ENCODE data around the gene ARNT2.

The ARNT2 gene

DNA sequence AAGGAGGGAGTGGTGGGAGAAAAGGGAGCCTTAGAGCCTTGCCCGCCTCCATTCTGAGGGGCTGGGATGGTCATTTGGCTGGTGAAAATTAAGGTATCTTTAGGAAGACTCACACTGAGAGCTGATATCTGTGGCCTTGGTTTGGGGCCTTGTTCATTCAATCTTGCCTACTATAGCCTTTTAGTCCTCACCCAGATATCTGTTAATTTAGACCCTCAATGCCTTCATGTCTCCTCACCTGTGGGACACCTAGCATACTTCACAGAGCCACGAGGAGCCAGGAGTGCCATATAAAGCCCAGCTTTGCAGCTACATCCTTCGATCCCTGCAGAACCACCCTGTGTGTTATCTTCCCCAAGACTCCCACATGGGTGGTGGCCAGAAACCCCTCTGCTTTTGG, 4.7 kb upstream of the ARNT2 start:
- H3K4me3 ChIP-seq (ENCODE audit: low read depth, low read length): no peak overlapping the region
- H3K27ac ChIP-seq: no peak overlapping the region
- no peak for DNase-seq
- H3K27me3 ChIP-seq (replicated peaks): peaks cover 8% of the 10 kb centered on the region
- in situ Hi-C loops (cut with HindIII; ENCODE audit: low pct_ligation_motif_present, low sequenced_read_pairs): no loop called here
- H3K36me3 ChIP-seq (replicated peaks): no peaks in the 10 kb centered on the region
- TF ChIP-seq, protein P1, sequence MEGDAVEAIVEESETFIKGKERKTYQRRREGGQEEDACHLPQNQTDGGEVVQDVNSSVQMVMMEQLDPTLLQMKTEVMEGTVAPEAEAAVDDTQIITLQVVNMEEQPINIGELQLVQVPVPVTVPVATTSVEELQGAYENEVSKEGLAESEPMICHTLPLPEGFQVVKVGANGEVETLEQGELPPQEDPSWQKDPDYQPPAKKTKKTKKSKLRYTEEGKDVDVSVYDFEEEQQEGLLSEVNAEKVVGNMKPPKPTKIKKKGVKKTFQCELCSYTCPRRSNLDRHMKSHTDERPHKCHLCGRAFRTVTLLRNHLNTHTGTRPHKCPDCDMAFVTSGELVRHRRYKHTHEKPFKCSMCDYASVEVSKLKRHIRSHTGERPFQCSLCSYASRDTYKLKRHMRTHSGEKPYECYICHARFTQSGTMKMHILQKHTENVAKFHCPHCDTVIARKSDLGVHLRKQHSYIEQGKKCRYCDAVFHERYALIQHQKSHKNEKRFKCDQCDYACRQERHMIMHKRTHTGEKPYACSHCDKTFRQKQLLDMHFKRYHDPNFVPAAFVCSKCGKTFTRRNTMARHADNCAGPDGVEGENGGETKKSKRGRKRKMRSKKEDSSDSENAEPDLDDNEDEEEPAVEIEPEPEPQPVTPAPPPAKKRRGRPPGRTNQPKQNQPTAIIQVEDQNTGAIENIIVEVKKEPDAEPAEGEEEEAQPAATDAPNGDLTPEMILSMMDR (IDR thresholded peaks at IDR 0.05; ENCODE audit: low read depth, low read length, missing control alignments): no peak

DNA sequence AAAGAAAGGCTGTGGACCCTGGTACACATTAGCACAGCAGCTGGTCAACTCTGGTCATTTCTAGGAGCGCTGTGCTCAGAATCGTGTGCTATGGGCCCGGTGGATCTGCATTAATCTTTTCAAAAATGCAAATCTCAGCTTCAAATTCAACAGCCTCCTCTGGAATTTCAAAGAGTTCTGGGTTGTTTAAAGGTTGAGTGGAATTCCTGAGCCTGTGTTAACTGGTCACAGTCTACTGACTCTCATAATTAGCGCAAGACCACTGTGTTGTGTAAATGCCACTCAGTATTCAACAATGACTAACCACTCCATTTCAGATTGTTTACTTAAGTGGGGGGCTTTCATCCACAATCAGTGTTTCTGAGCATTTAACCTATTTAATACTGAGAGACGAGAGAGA, 2.7 kb upstream of the ARNT2 start:
- Histone ChIP-seq H3K36me3 (replicated peaks) (no peaks in the 10 kb centered on the region), H3K4me3 (ENCODE audit: low read depth, low read length) (no peak overlapping the region), H3K27ac (no peak overlapping the region), H3K27me3 (replicated peaks) (peaks cover 20% of the 10 kb centered on the region)
- TF ChIP-seq, protein P1 (IDR thresholded peaks at IDR 0.05; ENCODE audit: low read depth, low read length, missing control alignments): no peak
- in situ Hi-C loops (cut with HindIII; ENCODE audit: low pct_ligation_motif_present, low sequenced_read_pairs): no loop called here
- DNase-seq: no peak

DNA sequence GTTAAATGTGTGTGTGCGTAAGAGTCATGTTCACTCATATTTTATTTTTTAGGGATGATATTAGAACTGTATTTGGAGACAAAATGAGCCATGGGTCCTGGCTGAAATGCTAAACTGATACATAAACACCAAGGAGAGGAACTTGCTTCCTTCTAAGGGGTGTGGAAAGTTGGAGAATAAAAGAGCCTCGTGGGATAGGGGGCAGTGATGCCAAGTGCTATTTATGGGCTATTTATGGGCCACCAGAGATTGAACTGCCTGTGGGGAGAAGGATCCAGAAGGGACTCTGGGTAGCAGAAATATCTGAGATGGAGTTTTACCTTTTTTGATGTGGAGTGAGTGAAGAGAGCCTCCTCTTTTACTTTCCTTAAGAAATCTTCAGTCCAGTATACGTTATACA, 1.8 kb upstream of the ARNT2 start:
- Histone ChIP-seq H3K27ac (no peak overlapping the region), H3K36me3 (replicated peaks) (no peaks in the 10 kb centered on the region), H3K4me3 (ENCODE audit: low read depth, low read length) (no peak overlapping the region), H3K27me3 (replicated peaks) (peaks cover 18% of the 10 kb centered on the region)
- TF ChIP-seq, protein P1 (IDR thresholded peaks at IDR 0.05; ENCODE audit: low read depth, low read length, missing control alignments): no peak
- in situ Hi-C loops (cut with HindIII; ENCODE audit: low pct_ligation_motif_present, low sequenced_read_pairs): no loop called here
- DNase-seq: no peak

DNA sequence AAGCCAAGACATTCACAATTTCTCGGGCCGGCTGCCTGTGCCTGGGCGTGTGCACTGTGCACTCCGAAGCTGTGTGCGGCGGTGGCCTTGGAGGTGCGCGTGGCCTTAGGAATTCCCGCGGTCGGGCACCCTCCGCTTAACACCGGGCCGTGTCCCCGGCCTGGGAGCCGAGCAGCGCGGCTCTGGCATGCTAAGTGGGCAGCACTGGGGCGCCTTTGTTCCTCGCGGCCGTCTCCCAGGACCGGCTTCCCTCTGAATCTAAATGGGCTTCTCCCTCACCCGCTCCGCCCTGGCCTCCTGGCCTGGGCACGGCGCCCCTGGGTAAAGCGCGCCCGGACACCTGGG, 498 bp upstream of the ARNT2 start:
- Histone ChIP-seq H3K36me3 (replicated peaks) (no peaks in the 10 kb centered on the region), H3K27ac (no peak overlapping the region), H3K27me3 (replicated peaks) (peaks cover 18% of the 10 kb centered on the region), H3K4me3 (ENCODE audit: low read depth, low read length) (peak overlapping the region; percentile 46)
- in situ Hi-C loops (cut with HindIII; ENCODE audit: low pct_ligation_motif_present, low sequenced_read_pairs): no loop called here
- no peak for DNase-seq
- TF ChIP-seq, protein P1 (IDR thresholded peaks at IDR 0.05; ENCODE audit: low read depth, low read length, missing control alignments): no peak

DNA sequence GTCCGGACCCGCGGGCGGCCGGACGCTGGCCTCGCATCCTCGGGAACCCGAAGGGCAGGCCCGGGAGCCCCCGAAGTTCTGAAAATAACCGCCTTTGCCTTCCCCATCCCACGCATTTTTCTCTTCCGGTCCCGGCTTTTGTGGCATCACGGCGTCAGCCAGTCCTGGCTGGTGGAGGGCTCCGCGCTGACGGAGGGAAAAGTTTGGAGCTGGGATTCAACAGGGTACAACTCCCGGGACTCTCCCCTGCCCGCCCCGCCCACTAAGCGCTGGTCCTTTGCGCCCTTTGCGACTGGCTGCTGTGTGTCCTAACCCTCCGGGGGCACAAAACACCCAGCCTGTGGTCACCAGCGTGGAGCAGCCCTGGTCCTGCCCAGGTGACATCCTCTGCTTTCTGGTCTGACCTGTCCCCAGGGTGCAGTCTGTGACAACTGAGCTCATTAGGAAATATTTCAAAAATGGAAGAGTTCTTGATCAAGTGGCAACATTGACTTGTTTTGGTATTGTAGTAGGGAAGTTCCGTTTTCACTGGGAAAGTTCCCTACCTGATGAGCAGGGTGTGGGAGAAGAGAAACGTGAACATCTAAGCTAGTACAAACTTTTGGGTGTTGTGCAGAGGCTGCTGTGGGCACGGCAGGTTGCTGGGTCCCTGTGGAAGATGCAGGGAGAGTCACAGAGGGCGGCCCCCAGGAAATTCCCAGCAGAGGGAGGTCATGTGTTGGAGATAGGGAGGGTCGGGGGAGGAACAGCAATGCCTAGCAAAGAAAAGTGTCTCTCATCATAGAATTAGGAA, 775 bp downstream of the ARNT2 start:
- TF ChIP-seq, protein P1 (IDR thresholded peaks at IDR 0.05; ENCODE audit: low read depth, low read length, missing control alignments): no peak
- Histone ChIP-seq H3K36me3 (replicated peaks) (no peaks in the 10 kb centered on the region), H3K4me3 (ENCODE audit: low read depth, low read length) (peak overlapping the region; percentile 46), H3K27me3 (replicated peaks) (peaks cover 18% of the 10 kb centered on the region), H3K27ac (no peak overlapping the region)
- in situ Hi-C loops (cut with HindIII; ENCODE audit: low pct_ligation_motif_present, low sequenced_read_pairs): no loop called here
- no peak for DNase-seq

DNA sequence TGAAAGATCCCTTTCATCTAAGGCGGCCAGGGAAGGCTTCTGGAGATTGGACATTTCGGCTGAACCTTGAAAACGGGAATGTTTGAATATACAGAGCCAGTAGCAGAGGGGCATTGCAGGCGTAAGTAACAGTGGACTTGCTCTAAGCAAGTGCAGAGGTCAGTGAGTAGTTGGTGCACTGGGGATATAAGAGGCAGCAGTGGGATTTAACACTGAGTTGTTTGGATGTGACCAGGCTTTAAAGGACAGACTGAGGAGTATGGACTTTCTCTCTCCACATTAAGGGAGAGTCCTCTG, 1.3 kb downstream of the ARNT2 start:
- H3K36me3 ChIP-seq (replicated peaks): no peaks in the 10 kb centered on the region
- no peak overlapping the region for H3K27ac ChIP-seq
- no peak overlapping the region for H3K4me3 ChIP-seq (ENCODE audit: low read depth, low read length)
- TF ChIP-seq, protein P1 (IDR thresholded peaks at IDR 0.05; ENCODE audit: low read depth, low read length, missing control alignments): no peak
- H3K27me3 ChIP-seq (replicated peaks): peaks cover 18% of the 10 kb centered on the region
- DNase-seq: no peak
- in situ Hi-C loops (cut with HindIII; ENCODE audit: low pct_ligation_motif_present, low sequenced_read_pairs): no loop called here
